NCI-H1930 (cell line): ENCODE measurements around the gene DLG2.
"Not testable (repeated sequence)": the region's sequence is repeated elsewhere in the genome, so short reads cannot be mapped to it uniquely, and the experiment has no call there.

Experiments used
- DNase-seq, 2 experiments: peaks; one replicate each; lab custom pipeline; 2025; lab: John Stamatoyannopoulos, UW

Gene DLG2

DNA sequence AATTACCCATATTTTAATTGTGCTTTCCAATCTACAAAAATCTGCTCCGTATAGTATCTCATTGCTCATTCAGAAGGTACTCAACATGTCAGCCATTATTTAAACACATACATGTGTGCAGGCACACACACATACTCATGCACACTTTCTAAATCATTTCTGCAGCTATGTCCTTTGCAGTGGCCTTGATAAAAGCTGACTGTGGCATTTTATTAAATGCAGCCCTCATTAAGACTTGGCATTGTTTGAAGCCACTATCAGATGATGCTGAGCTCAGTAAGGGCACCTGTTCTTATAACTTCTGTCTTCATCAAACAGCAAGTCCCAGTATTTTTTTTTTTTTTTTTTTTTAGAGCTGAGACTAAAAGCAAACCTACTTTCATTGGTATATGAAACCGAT lies 1269.1 kb downstream of the DLG2 start:
- DNase-seq, result no peak

DNA sequence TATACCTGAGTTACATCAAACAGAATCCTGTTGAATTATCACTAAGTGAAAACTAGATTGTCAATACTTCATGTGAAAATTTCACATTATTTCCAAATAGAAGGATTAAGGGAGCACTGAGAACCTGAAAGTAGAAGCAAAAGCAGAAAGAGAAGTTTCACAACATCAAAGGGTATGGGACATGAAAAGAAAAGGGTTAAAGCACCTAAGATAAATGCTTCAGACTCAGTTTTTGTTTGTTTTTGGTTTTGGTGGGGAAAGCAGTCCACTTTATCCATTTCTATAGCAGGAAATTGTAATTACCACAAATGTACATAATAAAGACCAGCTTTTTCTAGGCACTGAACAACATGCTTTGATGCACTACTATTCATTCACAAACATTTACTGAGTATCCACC lies 1271.2 kb downstream of the DLG2 start:
- no peak for DNase-seq

GRCh38 chr11:84345597-84345996 lies 1281.5 kb downstream of the DLG2 start:
- no peak for DNase-seq

DNA sequence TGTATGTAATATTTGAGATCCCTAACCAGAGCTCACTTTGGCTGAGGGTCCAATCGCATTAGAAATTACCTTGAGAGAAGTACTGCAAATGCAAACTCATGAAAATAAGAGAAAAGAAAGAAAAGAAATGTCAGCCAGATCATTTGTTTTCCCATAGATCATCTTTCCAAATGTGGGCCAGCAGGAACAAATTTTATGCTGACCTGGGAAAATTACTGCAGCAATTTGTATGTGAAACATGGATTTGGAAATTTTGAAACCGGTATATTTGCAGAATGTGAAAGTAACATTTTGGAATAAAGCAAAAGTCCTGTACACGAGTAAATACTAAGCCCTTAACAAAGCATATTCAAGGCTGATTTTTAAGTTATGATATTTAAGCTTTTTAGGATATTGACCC lies 1282.1 kb downstream of the DLG2 start:
- no peak for DNase-seq

- no peak for DNase-seq
These were observed 1287.3 kb downstream of the DLG2 start for GRCh38 chr11:84339796-84340195.

- no peak for DNase-seq
These were observed 1293.9 kb downstream of the DLG2 start for GRCh38 chr11:84333221-84333620.

DNA sequence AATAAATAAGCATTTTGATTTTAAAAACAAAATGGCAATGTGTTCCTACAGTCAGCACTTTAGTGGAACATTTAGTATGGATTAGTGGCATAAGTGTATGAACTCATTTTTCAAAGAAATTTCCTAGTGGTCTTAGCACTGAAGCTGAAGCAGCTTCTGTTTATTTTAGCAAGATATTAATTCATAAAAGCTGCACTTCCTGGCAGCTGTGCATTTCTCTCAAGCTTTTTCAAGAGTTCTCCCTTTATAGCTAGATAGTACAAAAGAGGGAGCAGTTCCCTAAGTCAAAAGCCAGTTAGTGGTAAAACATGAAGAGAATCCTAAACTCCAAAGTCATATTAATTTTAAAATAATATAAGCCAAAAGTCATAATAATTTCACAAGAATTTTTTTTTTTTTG lies 1304.9 kb downstream of the DLG2 start:
- DNase-seq, result no peak

GRCh38 chr11:84319863-84320262 lies 1307.3 kb downstream of the DLG2 start:
- no peak for DNase-seq

DNA sequence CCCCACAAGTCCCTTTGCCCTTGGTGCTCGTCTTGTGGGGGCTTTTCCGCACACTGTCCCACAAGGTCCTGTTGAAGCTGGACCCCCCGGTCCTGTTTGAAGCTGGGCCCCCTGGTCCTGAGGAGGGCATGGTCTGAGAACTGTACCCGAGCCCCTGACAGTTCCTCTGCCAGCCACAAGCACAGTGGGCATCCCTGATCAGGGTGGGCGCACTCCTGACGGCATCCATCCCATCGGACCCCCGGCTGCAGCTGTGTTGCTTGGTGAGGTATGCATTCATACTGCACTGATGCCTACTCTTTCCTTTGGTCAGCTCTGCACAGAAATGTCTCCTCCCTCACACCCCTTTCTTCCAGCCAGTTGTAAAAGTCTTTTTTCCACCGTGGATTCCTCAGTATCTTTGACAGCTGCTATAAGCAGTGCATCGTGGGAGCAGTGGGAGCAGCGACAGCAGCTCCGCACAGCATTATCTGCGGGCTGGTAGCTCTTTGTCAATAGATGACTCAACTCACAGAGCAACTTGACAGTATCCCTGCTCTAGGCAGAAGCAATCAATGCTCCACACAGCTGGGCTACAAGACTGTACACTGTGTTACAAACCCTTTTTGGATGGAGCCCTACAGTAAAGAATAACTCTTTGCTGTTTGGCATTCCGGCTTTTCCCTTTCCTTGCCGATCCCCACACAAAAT lies 1310.1 kb downstream of the DLG2 start:
- no peak for DNase-seq

DNA sequence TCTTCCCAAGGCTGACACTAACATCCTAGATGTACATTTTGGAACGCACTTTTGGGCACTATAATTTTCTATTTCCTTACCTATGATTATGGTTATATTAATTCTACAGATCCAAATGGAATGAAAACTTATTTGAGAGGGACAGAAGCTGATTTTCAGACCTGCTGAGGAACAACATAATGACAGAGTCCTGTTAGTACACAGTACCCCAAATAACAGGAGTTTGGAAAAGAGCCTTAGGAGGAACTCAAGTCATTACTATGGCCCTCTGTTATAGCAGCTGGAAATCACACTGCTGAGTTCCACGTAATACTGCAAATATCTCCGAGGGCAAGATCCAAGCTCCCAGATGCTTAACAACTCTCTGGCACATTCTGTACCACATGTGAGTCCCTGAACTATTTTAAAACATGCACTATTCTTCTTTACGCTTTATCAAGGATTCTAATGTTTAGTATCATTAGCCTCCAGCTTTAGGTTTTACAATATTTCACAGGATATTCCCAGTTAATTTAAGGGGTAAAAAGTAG lies 1313.2 kb downstream of the DLG2 start:
- DNase-seq, result no peak

- no peak for DNase-seq
These were observed 1316.9 kb downstream of the DLG2 start for GRCh38 chr11:84310268-84310667.

- not testable (repeated sequence) for DNase-seq
These were observed 1318.7 kb downstream of the DLG2 start for GRCh38 chr11:84308491-84308890.

- DNase-seq, result no peak
These were observed 1327.1 kb downstream of the DLG2 start for GRCh38 chr11:84300092-84300491.

DNA sequence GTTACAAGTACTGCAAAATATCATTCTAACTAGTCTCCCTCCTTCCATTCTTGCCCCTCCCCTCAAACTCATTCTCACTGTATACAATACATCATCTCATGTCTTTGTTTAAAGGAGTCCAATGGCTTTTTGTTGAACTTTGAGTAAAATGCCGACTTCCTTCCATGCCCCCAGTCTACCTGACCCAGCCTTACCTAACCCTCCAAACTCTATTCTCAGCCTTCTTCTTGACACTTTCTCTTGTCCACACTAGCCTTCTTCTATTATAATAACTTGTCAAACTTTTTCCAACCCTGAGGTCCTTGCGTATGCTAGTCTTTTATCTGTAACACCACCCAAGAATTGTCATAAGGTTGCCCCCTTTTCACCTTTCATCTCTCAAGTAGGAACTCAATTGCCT lies 1329.6 kb downstream of the DLG2 start:
- no peak for DNase-seq

- no peak for DNase-seq
These were observed 1331.3 kb downstream of the DLG2 start for GRCh38 chr11:84295815-84296214.

GRCh38 chr11:84292955-84293354 lies 1334.2 kb downstream of the DLG2 start:
- no peak for DNase-seq

GRCh38 chr11:84292006-84292405 lies 1335.1 kb downstream of the DLG2 start:
- DNase-seq, result no peak

DNA sequence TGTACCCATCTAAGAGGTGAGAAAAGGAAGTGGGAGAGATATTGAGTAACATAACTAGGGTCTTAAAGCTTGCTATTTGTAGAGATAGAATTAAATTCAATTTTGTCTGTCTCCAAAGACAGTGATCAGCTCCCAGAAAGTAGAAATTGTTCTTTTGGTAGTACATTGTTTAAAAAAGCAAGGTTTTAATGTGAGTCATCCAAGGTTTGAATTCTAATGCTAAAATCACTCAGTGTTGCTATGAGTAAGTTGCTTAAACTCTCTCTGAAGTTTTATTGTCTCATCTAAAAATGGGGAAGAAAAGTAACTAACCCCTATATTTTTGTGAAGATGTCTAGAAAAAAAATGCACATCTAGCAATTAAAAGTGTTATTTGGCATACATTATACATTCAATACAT lies 1336.5 kb downstream of the DLG2 start:
- no peak for DNase-seq

GRCh38 chr11:84289381-84289906 lies 1337.7 kb downstream of the DLG2 start:
- no peak for DNase-seq

DNA sequence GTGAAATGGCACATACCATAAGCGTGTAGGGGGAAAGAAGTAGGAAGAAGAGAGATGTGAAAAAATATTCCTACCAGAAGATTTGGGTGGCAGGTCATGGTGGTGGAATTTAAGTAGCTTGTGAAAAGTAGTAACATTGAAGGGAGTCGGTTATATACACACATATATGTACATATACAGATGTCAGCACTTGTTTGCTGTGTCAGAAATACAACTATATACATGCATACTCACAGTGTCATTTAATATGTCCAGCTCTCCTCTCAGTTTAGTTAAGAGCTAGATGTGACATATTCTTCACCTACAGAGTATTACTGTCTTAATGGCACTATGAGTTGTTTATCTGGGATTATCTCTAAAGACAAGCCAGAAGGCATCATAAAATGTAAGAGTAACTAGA lies 1353.6 kb downstream of the DLG2 start:
- DNase-seq, result no peak

GRCh38 chr11:84270466-84270865 lies 1356.7 kb downstream of the DLG2 start:
- DNase-seq, result no peak

- DNase-seq, result no peak
These were observed 1363.1 kb downstream of the DLG2 start for GRCh38 chr11:84264066-84264465.

DNA sequence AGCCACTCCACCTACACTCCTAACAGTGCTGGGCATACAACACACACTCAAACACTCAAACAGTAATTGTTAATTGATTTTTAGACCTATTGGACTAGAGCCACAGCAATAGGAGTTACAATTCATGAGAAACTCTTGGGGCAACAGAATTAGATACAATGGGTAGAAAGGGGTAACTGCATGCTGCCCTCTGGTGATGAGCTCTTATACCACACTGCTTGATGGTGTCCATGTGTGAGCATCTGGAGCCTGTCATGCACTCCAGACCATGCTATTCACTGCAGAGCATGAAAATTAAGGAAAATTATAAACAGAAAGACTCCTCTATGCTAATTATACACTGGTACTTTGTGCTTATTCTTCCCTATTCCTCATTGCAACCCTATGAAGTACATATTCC lies 1365.4 kb downstream of the DLG2 start:
- no peak for DNase-seq

GRCh38 chr11:84260862-84261261 lies 1366.3 kb downstream of the DLG2 start:
- no peak for DNase-seq
